Neural progenitor cell (in vitro differentiated cells): ENCODE measurements around the gene CCDC174. TPM values are rescaled to one million over a fixed set of nuclear protein-coding genes. Genes with fewer than 3 reads are reported as not detected.

Experiments
- DNase-seq: peaks from one replicate; pipeline ENCODE4 v3.0.0-alpha.2; 2016; ENCODE audit warnings: low spot score
- H2AFZ ChIP-seq: fragments of 200-600 bp; sonication (generic); replicated peaks from 2 replicates; pipeline ENCODE4 v1.6.1; 2016; ENCODE audit warnings: antibody characterized with exemption
- H3F3A ChIP-seq: fragments of 200-600 bp; sonication (generic); 2 replicates; pipeline ENCODE4 v1.6.1; 2016; ENCODE audit warnings: antibody characterized with exemption, low read depth
- H3K27ac ChIP-seq: fragments of 200-600 bp; sonication (generic); 2 replicates; pipeline ENCODE4 v1.5.1; 2016; ENCODE audit warnings: mild to moderate bottlenecking
- H3K27me3 ChIP-seq: fragments of 200-600 bp; sonication (generic); 2 replicates; pipeline ENCODE4 v1.6.1; 2016; ENCODE audit warnings: mild to moderate bottlenecking, moderate library complexity
- H3K36me3 ChIP-seq: fragments of 200-600 bp; sonication (generic); 2 replicates; pipeline ENCODE4 v1.5.1; 2016
- H3K4me1 ChIP-seq: fragments of 200-600 bp; sonication (generic); 2 replicates; pipeline ENCODE4 v1.6.1; 2016; ENCODE audit warnings: mixed run types
- H3K4me2 ChIP-seq: fragments of 200-600 bp; sonication (generic); 2 replicates; pipeline ENCODE4 v1.6.1; 2016
- H3K4me3 ChIP-seq: fragments of 200-600 bp; sonication (generic); 2 replicates; pipeline ENCODE4 v1.5.1; 2016
- H3K79me2 ChIP-seq: fragments of 200-600 bp; sonication (generic); 2 replicates; pipeline ENCODE4 v1.6.1; 2016; ENCODE audit warnings: low read depth
- H3K9ac ChIP-seq: fragments of 200-600 bp; sonication (generic); 2 replicates; pipeline ENCODE4 v1.6.1; 2016
- H3K9me3 ChIP-seq: fragments of 200-600 bp; sonication (generic); 2 replicates; pipeline ENCODE4 v1.5.1; 2016; ENCODE audit warnings: low read depth
- H4K20me1 ChIP-seq: fragments of 200-600 bp; sonication (generic); 2 replicates; pipeline ENCODE4 v1.6.1; 2016; ENCODE audit warnings: low read depth
- H3K27ac Mint-ChIP-seq: 3 replicates; pipeline ENCODE4 v1.8.0; 2021; ENCODE audit warnings: mixed read lengths
- H3K27me3 Mint-ChIP-seq: 2 replicates; pipeline ENCODE4 v1.8.0; 2022; ENCODE audit warnings: low read depth, mild to moderate bottlenecking, inconsistent platforms, moderate library complexity, mixed read lengths; ENCODE audit not compliant: insufficient read depth
- H3K36me3 Mint-ChIP-seq: 3 replicates; pipeline ENCODE4 v1.8.0; 2021; ENCODE audit warnings: mixed read lengths
- H3K4me1 Mint-ChIP-seq: 3 replicates; pipeline ENCODE4 v1.8.0; 2021; ENCODE audit warnings: mixed read lengths
- H3K4me3 Mint-ChIP-seq: 3 replicates; pipeline ENCODE4 v1.8.0; 2021; ENCODE audit warnings: mild to moderate bottlenecking, moderate library complexity, mixed read lengths
- H3K9me3 Mint-ChIP-seq: 3 replicates; pipeline ENCODE4 v1.8.0; 2020; ENCODE audit warnings: mixed read lengths
- EZH2 ChIP-seq: fragments of 200-600 bp; sonication (generic); IDR thresholded peaks from 2 replicates; pipeline ENCODE4 v1.6.1; 2017; ENCODE audit warnings: antibody characterized with exemption, mild to moderate bottlenecking, moderate library complexity
- EZH2phosphoT487 ChIP-seq: fragments of 200-600 bp; sonication (generic); IDR thresholded peaks from 2 replicates; pipeline ENCODE4 v1.6.1; 2017; ENCODE audit warnings: antibody characterized with exemption
- total RNA-seq: library from RNA; depleted of rRNA; stranded (reverse); fragments of >200 nt; gene quantifications from 2 replicates; pipeline ENCODE4 v1.2.3, GENCODE V29; 2015; ENCODE audit warnings: low replicate concordance
- TF ChIP-seq, protein P1 (sequence below): fragments of 200-600 bp; sonication (generic); IDR thresholded peaks from 2 replicates; pipeline ENCODE4 v1.5.1; 2017; ENCODE audit warnings: antibody characterized with exemption, mild to moderate bottlenecking

CCDC174 gene
- total RNA-seq, 1 donor from 2014 or later, result 13.0 TPM

DNA sequence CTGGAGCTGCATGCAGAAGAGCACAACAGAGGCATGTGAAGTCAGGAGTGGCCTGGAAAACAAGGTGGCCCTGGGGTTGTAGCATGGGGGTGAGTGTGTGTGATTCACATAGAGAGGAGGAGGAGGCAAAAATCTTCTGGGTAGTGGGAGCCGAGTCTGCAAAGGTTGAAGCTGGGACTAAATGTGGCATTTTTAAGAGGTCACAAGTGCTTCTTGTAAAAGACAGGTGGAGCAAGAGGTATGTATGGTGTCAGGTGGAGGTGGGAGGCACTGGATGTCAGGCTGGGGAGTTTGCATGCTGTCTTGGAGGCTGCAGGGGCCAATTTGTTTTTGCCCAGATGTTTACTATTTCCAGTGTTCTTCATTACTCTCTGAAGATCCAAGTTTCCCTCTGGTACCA is 65.7 kb downstream of the CCDC174 start:
- peaks cover 7% of the 10 kb centered on the region for H3K27me3 Mint-ChIP-seq
- no peak for DNase-seq
- H3F3A ChIP-seq, result no peaks in the 10 kb centered on the region
- no peak overlapping the region for H3K9ac ChIP-seq
- peaks cover 4% of the 10 kb centered on the region for H3K9me3 Mint-ChIP-seq
- H3K27ac ChIP-seq, result no peak overlapping the region
- H3K4me2 ChIP-seq, result no peak overlapping the region
- no peaks in the 10 kb centered on the region for H3K4me1 ChIP-seq
- peaks cover 36% of the 10 kb centered on the region for H3K27me3 ChIP-seq
- no peaks in the 10 kb centered on the region for H3K4me1 Mint-ChIP-seq
- H2AFZ ChIP-seq, result no peak overlapping the region
- no peak overlapping the region for H3K4me3 ChIP-seq
- H3K79me2 ChIP-seq, result no peaks in the 10 kb centered on the region
- no peak overlapping the region for H3K4me3 Mint-ChIP-seq
- no peaks in the 10 kb centered on the region for H3K9me3 ChIP-seq
- H3K36me3 ChIP-seq, result no peaks in the 10 kb centered on the region
- H3K27ac Mint-ChIP-seq, result no peak overlapping the region
- TF ChIP-seq EZH2, result no peak
- TF ChIP-seq, protein P1, sequence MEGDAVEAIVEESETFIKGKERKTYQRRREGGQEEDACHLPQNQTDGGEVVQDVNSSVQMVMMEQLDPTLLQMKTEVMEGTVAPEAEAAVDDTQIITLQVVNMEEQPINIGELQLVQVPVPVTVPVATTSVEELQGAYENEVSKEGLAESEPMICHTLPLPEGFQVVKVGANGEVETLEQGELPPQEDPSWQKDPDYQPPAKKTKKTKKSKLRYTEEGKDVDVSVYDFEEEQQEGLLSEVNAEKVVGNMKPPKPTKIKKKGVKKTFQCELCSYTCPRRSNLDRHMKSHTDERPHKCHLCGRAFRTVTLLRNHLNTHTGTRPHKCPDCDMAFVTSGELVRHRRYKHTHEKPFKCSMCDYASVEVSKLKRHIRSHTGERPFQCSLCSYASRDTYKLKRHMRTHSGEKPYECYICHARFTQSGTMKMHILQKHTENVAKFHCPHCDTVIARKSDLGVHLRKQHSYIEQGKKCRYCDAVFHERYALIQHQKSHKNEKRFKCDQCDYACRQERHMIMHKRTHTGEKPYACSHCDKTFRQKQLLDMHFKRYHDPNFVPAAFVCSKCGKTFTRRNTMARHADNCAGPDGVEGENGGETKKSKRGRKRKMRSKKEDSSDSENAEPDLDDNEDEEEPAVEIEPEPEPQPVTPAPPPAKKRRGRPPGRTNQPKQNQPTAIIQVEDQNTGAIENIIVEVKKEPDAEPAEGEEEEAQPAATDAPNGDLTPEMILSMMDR, result no peak
- TF ChIP-seq EZH2phosphoT487, result no peak
- H4K20me1 ChIP-seq, result no peaks in the 10 kb centered on the region
- no peaks in the 10 kb centered on the region for H3K36me3 Mint-ChIP-seq

DNA sequence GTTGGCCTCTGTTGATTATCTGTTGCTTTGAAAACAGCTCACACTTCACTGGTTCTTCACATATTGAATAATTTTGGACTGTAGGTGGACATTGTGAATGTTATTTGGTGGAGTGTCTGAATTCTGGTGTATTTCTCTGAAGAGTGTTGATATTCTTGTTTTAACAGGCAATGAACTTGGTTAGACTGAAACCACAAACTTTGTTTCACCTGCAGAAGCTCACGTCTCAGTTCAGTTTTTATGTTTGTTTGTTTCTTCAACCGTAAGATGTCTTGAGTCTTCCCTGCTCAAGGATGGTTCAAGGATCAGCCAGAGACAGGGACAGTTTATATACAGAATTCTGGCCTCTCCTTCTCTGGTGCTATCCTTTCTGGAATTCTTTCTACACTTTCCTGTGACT is 67.0 kb downstream of the CCDC174 start:
- Mint-ChIP-seq H3K27ac (no peak overlapping the region), H3K36me3 (no peaks in the 10 kb centered on the region)
- no peak for TF ChIP-seq EZH2phosphoT487
- TF ChIP-seq, protein P1, result no peak

DNA sequence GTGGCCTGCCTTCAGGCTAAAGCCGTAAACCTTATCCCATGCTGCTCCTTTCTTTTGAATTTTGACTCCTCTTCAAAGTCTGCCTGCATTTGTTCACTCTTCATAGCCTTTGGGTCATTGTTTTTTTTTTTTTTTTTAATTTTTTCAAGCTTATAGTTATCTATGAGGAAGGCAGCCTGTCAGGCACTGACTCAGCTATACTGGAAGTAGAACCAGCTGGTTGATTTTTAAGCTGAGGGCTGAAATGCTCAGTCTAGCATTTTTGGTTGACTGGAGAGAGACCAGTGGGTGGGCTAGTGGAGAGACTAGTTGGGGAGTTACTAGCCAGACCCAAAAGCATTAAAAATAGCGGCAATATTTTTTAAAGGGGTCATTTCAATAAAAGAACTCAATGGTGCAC is 67.4 kb downstream of the CCDC174 start:
- H3K4me1 Mint-ChIP-seq, result no peaks in the 10 kb centered on the region
- H3K4me2 ChIP-seq, result no peak overlapping the region
- no peak overlapping the region for H3K27ac Mint-ChIP-seq
- H3K27me3 ChIP-seq, result peaks cover 27% of the 10 kb centered on the region
- no peaks in the 10 kb centered on the region for H3K9me3 Mint-ChIP-seq
- H3K27me3 Mint-ChIP-seq, result peaks cover 7% of the 10 kb centered on the region
- H4K20me1 ChIP-seq, result no peaks in the 10 kb centered on the region
- no peak for TF ChIP-seq EZH2phosphoT487
- TF ChIP-seq EZH2, result no peak
- TF ChIP-seq, protein P1, result no peak
- H3K27ac ChIP-seq, result no peak overlapping the region
- no peaks in the 10 kb centered on the region for H3K36me3 Mint-ChIP-seq
- no peak overlapping the region for H3K4me3 ChIP-seq
- H3K4me3 Mint-ChIP-seq, result no peak overlapping the region
- H3K9me3 ChIP-seq, result no peaks in the 10 kb centered on the region
- H3K79me2 ChIP-seq, result no peaks in the 10 kb centered on the region
- no peaks in the 10 kb centered on the region for H3F3A ChIP-seq
- no peak overlapping the region for H3K9ac ChIP-seq
- no peaks in the 10 kb centered on the region for H3K4me1 ChIP-seq
- H3K36me3 ChIP-seq, result no peaks in the 10 kb centered on the region
- no peak overlapping the region for H2AFZ ChIP-seq
- DNase-seq, result no peak

More for the DNA sequence above, 67.0 kb downstream of the CCDC174 start:
- Mint-ChIP-seq H3K27me3 (peaks cover 7% of the 10 kb centered on the region), H3K4me3 (no peak overlapping the region), H3K9me3 (no peaks in the 10 kb centered on the region), H3K4me1 (no peaks in the 10 kb centered on the region)
- no peak overlapping the region for H3K4me3 ChIP-seq
- no peaks in the 10 kb centered on the region for H3F3A ChIP-seq
- H3K27ac ChIP-seq, result no peak overlapping the region
- H3K36me3 ChIP-seq, result no peaks in the 10 kb centered on the region
- H3K4me2 ChIP-seq, result no peak overlapping the region
- H3K79me2 ChIP-seq, result no peaks in the 10 kb centered on the region
- no peaks in the 10 kb centered on the region for H3K9me3 ChIP-seq
- H3K4me1 ChIP-seq, result no peaks in the 10 kb centered on the region
- no peak for DNase-seq
- H2AFZ ChIP-seq, result no peak overlapping the region
- H4K20me1 ChIP-seq, result no peaks in the 10 kb centered on the region
- H3K27me3 ChIP-seq, result peaks cover 29% of the 10 kb centered on the region
- no peak overlapping the region for H3K9ac ChIP-seq
